ENCODE results near the gene MMRN2. TPM values are rescaled to one million over a fixed set of nuclear protein-coding genes. Genes with fewer than 3 reads are reported as not detected.
A peak's percentile ranks its signal among the peaks of the same experiment; 100 is the strongest.

The MMRN2 gene
- total and polyA plus RNA-seq, 2 of the 8 experiments (the other 6 are each of a cell fraction or from before 2014, with no cell fraction given) = 1.2 TPM

GRCh38 chr10:86953747-86954680 lies 3.4 kb downstream of the MMRN2 start (continued):
- TF ChIP-seq CHD7 (IDR thresholded peaks at IDR 0.05; ENCODE audit: insufficient replicate concordance, low read length) (no peak), SP2 (IDR thresholded peaks at IDR 0.05; ENCODE audit: low read length) (no peak), ZNF274 (IDR thresholded peaks at IDR 0.05; ENCODE audit: borderline replicate concordance, extremely low read depth, low read length) (no peak), SP1 (IDR thresholded peaks at IDR 0.05; ENCODE audit: low read depth, low read length) (peak; percentile 95), CBX8 (IDR thresholded peaks at IDR 0.05; ENCODE audit: borderline replicate concordance, low read depth, low read length) (no peak), CTCF (IDR thresholded peaks at IDR 0.05; ENCODE audit: control extremely low read depth in 1 of 3, insufficient read depth in 1 of 3, low read depth in 1 of 3, low read length in 3 of 3) (no peak), PHF8 (conservative IDR thresholded peaks at IDR 0.05; ENCODE audit: low read depth, low read length) (no peak)
